Naive thymus-derived CD8-positive, alpha-beta T cell (primary cell): Measurements from ENCODE around the gene TMEM204. TPM values are rescaled to one million over a fixed set of nuclear protein-coding genes. Genes with fewer than 3 reads are reported as not detected.

Source experiments
- ATAC-seq, 2 donors: fragments of 150-1000 bp; cut with Tn5 transposase in 1 of 2; sonication (Bioruptor Pico), chemical (Tn5 transposase) in 1 of 2; 1 replicate in 1 of 2; 2 replicates in 1 of 2; pipeline ENCODE4 v1.10.0; 2021; ENCODE audit warnings: mild to moderate bottlenecking in 2 of 2, moderate library complexity in 2 of 2
- POLR2A ChIA-PET: fragments of 350-600 bp; sonication (Branson Sonifier 250); formaldehyde crosslinking; loops from one replicate; lab custom pipeline; 2021; ENCODE audit warnings: antibody characterized with exemption; lab: Charles Lee
- DNase-seq, 10 donors: peaks; one replicate each; pipeline versions ENCODE4 v3.0.0 to v3.0.0-alpha.2; 2020 to 2022
- H3K27ac Mint-ChIP-seq, 10 donors: one replicate each; pipeline ENCODE4 v1.8.0; 2020 to 2022; ENCODE audit warnings: mild to moderate bottlenecking in 10 of 10, mixed read lengths in 10 of 10, moderate library complexity in 4 of 10, inconsistent platforms in 1 of 10
- H3K27me3 Mint-ChIP-seq, 5 donors: one replicate each; pipeline ENCODE4 v1.8.0; 2021 to 2022; ENCODE audit warnings: mixed read lengths in 5 of 5
- H3K36me3 Mint-ChIP-seq, 3 donors: one replicate each; pipeline ENCODE4 v1.8.0; 2020 to 2022; ENCODE audit warnings: mixed read lengths in 3 of 3, mild to moderate bottlenecking in 2 of 3, inconsistent platforms in 1 of 3
- H3K4me1 Mint-ChIP-seq, 4 donors: one replicate each; pipeline ENCODE4 v1.8.0; 2021 to 2022; ENCODE audit warnings: mixed read lengths in 4 of 4
- H3K4me3 Mint-ChIP-seq, 10 donors: one replicate each; pipeline ENCODE4 v1.8.0; 2020 to 2022; ENCODE audit warnings: mild to moderate bottlenecking in 10 of 10, mixed read lengths in 10 of 10, moderate library complexity in 6 of 10, inconsistent platforms in 1 of 10
- H3K9me3 Mint-ChIP-seq, 9 donors: one replicate each; pipeline ENCODE4 v1.8.0; 2020 to 2022; ENCODE audit warnings: mixed read lengths in 9 of 9, mild to moderate bottlenecking in 3 of 9, inconsistent platforms in 1 of 9, moderate library complexity in 1 of 9
- polyA plus RNA-seq, 3 donors: library from polyadenylated mRNA; unstranded; fragments of 300-500 nt; fragmentation: Illumina TruSeq; gene quantifications; one replicate each; pipeline ENCODE4 v1.2.3, GENCODE V29; 2021
- total RNA-seq, 8 experiments: library from RNA in 2 of 8; stranded (reverse) in 2 of 8; gene quantifications; one replicate each; pipeline ENCODE4 v1.2.3 and lab custom pipeline; 2021 to 2026

Gene TMEM204
- total and polyA plus RNA-seq, 5 experiments from 2014 or later, result 95.9 to 196 (median 135) TPM

GRCh38 chr16:1511662-1512569 is 21.6 kb upstream of the TMEM204 start:
- Mint-ChIP-seq H3K4me3 (no peak overlapping the region), H3K36me3 (peaks cover 0 to 20% (median 8%) of the 10 kb centered on the region in 3 donors), H3K27me3 (no peaks in the 10 kb centered on the region), H3K9me3 (peaks cover 0 to 9% (median 3%) of the 10 kb centered on the region in 9 donors), H3K27ac (peak overlapping the region in 1 of 10 donors; percentile 61), H3K4me1 (peaks cover 0 to 4% (median 0%) of the 10 kb centered on the region in 4 donors)
- POLR2A ChIA-PET, result interaction anchor here (2.4 kb wide), 1 partner anchor 22 kb away, joined by 7 read pairs; the partner anchor contains the start of gene TMEM204
- ATAC-seq (no peak), DNase-seq (no peak)

GRCh38 chr16:1512774-1513173 is 20.7 kb upstream of the TMEM204 start:
- POLR2A ChIA-PET, result interaction anchor here (0.6 to 1.1 kb wide), 2 partner anchors 23 to 53 kb away, joined by 3 read pairs; no protein-coding TSS in a partner anchor
- Mint-ChIP-seq H3K9me3 (peaks cover 0 to 9% (median 3%) of the 10 kb centered on the region in 9 donors), H3K4me1 (peaks cover 0 to 4% (median 0%) of the 10 kb centered on the region in 4 donors), H3K27ac (peak overlapping the region in 1 of 10 donors; percentile 28), H3K27me3 (no peaks in the 10 kb centered on the region), H3K36me3 (peaks cover 0 to 20% (median 8%) of the 10 kb centered on the region in 3 donors), H3K4me3 (no peak overlapping the region)
- DNase-seq (no peak), ATAC-seq (no peak)

GRCh38 chr16:1514507-1514906 is 19.0 kb upstream of the TMEM204 start:
- Mint-ChIP-seq H3K27me3 (no peaks in the 10 kb centered on the region), H3K4me3 (no peak overlapping the region), H3K4me1 (peaks cover 0 to 4% (median under 1%) of the 10 kb centered on the region in 4 donors), H3K9me3 (peaks cover 0 to 9% (median 3%) of the 10 kb centered on the region in 9 donors), H3K27ac (no peak overlapping the region), H3K36me3 (peaks cover 0 to 32% (median 8%) of the 10 kb centered on the region in 3 donors)
- DNase-seq (no peak), ATAC-seq (no peak)
- POLR2A ChIA-PET, result interaction anchor here (0.7 to 0.8 kb wide), 2 partner anchors 11 to 12 kb away, joined by 3 to 4 read pairs; no protein-coding TSS in a partner anchor

GRCh38 chr16:1518626-1519135 is 14.8 kb upstream of the TMEM204 start:
- no peak for ATAC-seq
- Mint-ChIP-seq H3K9me3 (peaks cover 0 to 9% (median 0%) of the 10 kb centered on the region in 9 donors), H3K27ac (peak overlapping the region in 1 of 10 donors; percentile 43), H3K36me3 (peaks cover 0 to 41% (median 20%) of the 10 kb centered on the region in 3 donors), H3K27me3 (no peaks in the 10 kb centered on the region), H3K4me3 (no peak overlapping the region), H3K4me1 (peaks cover 0 to 2% (median under 1%) of the 10 kb centered on the region in 4 donors)
- POLR2A ChIA-PET, result interaction anchor here (0.7 to 1.4 kb wide), 3 partner anchors 17 to 183 kb away, joined by 3 to 7 read pairs (median 3); no protein-coding TSS in a partner anchor
- DNase-seq, result no peak

- H3K4me3 Mint-ChIP-seq, result no peak overlapping the region
- no peaks in the 10 kb centered on the region for H3K27me3 Mint-ChIP-seq
- DNase-seq (no peak), ATAC-seq (no peak)
- peaks cover 0 to 2% (median under 1%) of the 10 kb centered on the region in 4 donors for H3K4me1 Mint-ChIP-seq
- POLR2A ChIA-PET, result interaction anchor here (1.0 to 1.4 kb wide), 2 partner anchors 18 to 182 kb away, joined by 3 to 7 read pairs; no protein-coding TSS in a partner anchor
- H3K9me3 Mint-ChIP-seq, result peaks cover 0 to 3% (median 0%) of the 10 kb centered on the region in 9 donors
- no peak overlapping the region for H3K27ac Mint-ChIP-seq
- peaks cover 0 to 42% (median 18%) of the 10 kb centered on the region in 3 donors for H3K36me3 Mint-ChIP-seq
Observed at GRCh38 chr16:1519831-1520230, 13.6 kb upstream of the TMEM204 start.

- Mint-ChIP-seq H3K9me3 (no peaks in the 10 kb centered on the region), H3K4me1 (peaks cover 0 to 3% (median under 1%) of the 10 kb centered on the region in 4 donors), H3K27me3 (no peaks in the 10 kb centered on the region), H3K4me3 (no peak overlapping the region), H3K36me3 (peaks cover 0 to 39% (median 15%) of the 10 kb centered on the region in 3 donors), H3K27ac (no peak overlapping the region)
- POLR2A ChIA-PET, result no interaction called here
- DNase-seq, result peak in 1 of 10 donors; percentile 1
- ATAC-seq, result no peak
Observed at GRCh38 chr16:1520461-1520860, 13.0 kb upstream of the TMEM204 start.

GRCh38 chr16:1523581-1524245 is 9.8 kb upstream of the TMEM204 start:
- Mint-ChIP-seq H3K9me3 (no peaks in the 10 kb centered on the region), H3K4me3 (no peak overlapping the region), H3K27ac (peak overlapping the region in 2 of 10 donors; percentile 28 to 66), H3K27me3 (no peaks in the 10 kb centered on the region), H3K4me1 (peaks cover 4 to 27% (median 20%) of the 10 kb centered on the region in 4 donors), H3K36me3 (peaks cover 0 to 32% (median 15%) of the 10 kb centered on the region in 3 donors)
- ATAC-seq (no peak), DNase-seq (peak in 1 of 10 donors; percentile 3)
- POLR2A ChIA-PET, result interaction anchor here (0.6 to 6.9 kb wide), 4 partner anchors 9 to 77 kb away, joined by 4 to 89 read pairs (median 4); partner anchors contain the start of gene TMEM204

GRCh38 chr16:1524366-1524765 is 9.1 kb upstream of the TMEM204 start:
- Mint-ChIP-seq H3K36me3 (peaks cover 0 to 26% (median 15%) of the 10 kb centered on the region in 3 donors), H3K27me3 (no peaks in the 10 kb centered on the region), H3K4me3 (no peak overlapping the region), H3K9me3 (no peaks in the 10 kb centered on the region), H3K4me1 (peaks cover 3 to 31% (median 22%) of the 10 kb centered on the region in 4 donors), H3K27ac (peak overlapping the region in 2 of 10 donors; percentile 28 to 66)
- POLR2A ChIA-PET, result interaction anchor here (1.4 to 6.9 kb wide), 2 partner anchors 9 to 13 kb away, joined by 5 to 89 read pairs; partner anchors contain the start of gene TMEM204
- DNase-seq (peak in 1 of 10 donors; percentile 2), ATAC-seq (no peak)

GRCh38 chr16:1525871-1526607 is 7.4 kb upstream of the TMEM204 start:
- peak overlapping the region; percentile 76 to 91 (median 83) for H3K4me3 Mint-ChIP-seq
- no peaks in the 10 kb centered on the region for H3K27me3 Mint-ChIP-seq
- H3K36me3 Mint-ChIP-seq, result peaks cover 0 to 13% (median 8%) of the 10 kb centered on the region in 3 donors
- H3K9me3 Mint-ChIP-seq, result no peaks in the 10 kb centered on the region
- DNase-seq, result peak in 6 of 10 donors; percentile 27 to 52 (median 36)
- POLR2A ChIA-PET, result interaction anchor here (0.6 to 6.9 kb wide), 13 partner anchors 8 to 886 kb away, joined by 3 to 89 read pairs (median 5); partner anchors contain the start of genes EME2, MAPK8IP3, TELO2 and TMEM204
- ATAC-seq, result peak; percentile 61 to 63
- peaks cover 10 to 42% (median 28%) of the 10 kb centered on the region in 4 donors for H3K4me1 Mint-ChIP-seq
- peak overlapping the region in 9 of 10 donors; percentile 81 to 96 (median 88) for H3K27ac Mint-ChIP-seq

GRCh38 chr16:1526608-1527555 is 6.6 kb upstream of the TMEM204 start:
- peak overlapping the region; percentile 57 to 91 (median 78) for H3K4me3 Mint-ChIP-seq
- peak overlapping the region; percentile 57 to 94 (median 86) for H3K27ac Mint-ChIP-seq
- DNase-seq, result peak in 6 of 10 donors; percentile 23 to 64 (median 44)
- ATAC-seq, result peak; percentile 61 to 75
- no peaks in the 10 kb centered on the region for H3K9me3 Mint-ChIP-seq
- H3K4me1 Mint-ChIP-seq, result peaks cover 11 to 44% (median 28%) of the 10 kb centered on the region in 4 donors
- no peaks in the 10 kb centered on the region for H3K27me3 Mint-ChIP-seq
- peaks cover 0 to 12% (median 8%) of the 10 kb centered on the region in 3 donors for H3K36me3 Mint-ChIP-seq
- POLR2A ChIA-PET, result interaction anchor here (0.6 to 6.9 kb wide), 9 partner anchors 11 to 887 kb away, joined by 3 to 89 read pairs (median 7); partner anchors contain the start of genes EME2, MAPK8IP3 and UQCC4
